HG03342 (cell line): ENCODE data around the gene BAIAP2L2.

Experiments used
- ATAC-seq: cut with Tn5 transposase; IDR thresholded peaks from one replicate; pipeline ENCODE4 v1.9.1; 2021; ENCODE audit warnings: mild to moderate bottlenecking, moderate library complexity; ENCODE audit not compliant: unreplicated experiment

Gene BAIAP2L2

DNA sequence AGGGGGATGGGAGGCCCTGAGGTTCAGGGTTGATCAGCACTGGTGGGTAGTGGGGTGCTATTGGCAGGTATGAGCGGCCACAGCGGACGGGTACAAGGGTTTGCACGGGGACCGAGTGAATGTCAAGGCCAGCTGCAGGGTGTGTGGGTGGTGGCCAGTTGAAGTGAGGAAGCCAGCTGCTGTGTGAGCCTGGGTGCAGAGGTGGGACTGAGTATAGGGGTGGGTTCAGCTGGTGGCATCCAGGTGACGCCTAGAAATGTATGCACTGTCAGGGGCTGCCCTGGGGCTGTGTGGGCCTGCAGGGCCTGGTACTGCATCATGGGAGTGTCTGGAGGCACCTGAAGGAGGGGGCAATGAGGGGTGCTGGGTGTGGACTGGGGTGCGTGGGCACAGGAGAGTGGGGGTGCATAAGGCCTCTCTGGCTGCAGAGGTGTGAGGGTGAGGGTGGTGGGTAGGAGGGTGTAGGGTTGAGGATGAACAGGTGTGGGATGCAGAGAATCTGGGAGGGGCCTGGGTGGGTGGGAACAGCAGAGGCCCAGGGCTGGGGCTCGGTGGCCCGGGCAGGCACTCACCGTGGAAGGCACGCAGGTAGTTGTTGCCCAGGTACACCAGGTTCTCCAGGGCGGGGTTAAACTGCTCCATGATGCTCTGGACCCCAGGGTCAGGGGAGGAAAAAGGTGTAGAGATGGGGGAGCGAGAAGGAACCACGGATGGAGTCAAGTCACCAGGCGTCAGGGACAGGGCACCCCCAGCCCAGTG lies 1.7 kb downstream of the BAIAP2L2 start:
- no peak for ATAC-seq

DNA sequence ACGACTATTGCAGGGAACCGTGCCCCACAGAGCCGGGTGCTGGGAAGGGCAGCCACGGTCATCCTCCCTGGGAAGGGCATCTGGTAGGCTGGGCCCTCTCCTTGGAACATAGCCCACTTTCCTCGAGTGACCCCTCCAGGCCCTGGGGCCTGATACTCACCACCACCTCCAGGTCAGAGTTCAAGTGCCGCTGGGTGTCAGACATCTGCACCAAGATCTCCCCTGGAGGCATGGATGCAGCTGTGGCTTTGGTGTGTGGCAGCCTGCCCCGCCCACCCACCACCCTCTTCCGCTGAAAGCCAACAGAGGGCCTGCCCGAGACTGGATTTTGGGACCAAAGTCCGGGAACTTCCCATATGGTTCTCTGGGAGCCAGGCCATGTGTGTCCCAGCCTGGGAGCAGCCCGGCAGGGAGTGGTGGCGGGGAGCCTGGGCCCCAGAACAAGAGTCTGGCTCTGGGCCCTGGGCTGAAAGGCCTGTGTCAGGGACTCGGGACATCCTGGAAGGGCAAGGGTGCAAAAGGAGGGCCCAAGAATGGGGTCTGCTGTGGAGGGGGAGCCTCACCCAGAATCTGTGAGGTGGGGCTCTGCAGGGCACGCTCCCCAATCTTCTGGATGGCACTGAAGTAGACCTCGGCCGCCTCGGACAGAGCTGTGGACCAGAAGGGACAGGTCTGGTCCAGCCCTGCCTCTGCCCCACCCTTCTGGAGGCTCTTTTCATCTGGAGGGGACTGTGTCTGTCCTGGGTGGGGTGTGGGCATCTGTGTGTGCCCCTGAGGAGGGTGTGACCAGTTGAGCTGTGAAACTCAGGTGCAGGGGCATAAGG lies 2.6 kb downstream of the BAIAP2L2 start:
- ATAC-seq: no peak

DNA sequence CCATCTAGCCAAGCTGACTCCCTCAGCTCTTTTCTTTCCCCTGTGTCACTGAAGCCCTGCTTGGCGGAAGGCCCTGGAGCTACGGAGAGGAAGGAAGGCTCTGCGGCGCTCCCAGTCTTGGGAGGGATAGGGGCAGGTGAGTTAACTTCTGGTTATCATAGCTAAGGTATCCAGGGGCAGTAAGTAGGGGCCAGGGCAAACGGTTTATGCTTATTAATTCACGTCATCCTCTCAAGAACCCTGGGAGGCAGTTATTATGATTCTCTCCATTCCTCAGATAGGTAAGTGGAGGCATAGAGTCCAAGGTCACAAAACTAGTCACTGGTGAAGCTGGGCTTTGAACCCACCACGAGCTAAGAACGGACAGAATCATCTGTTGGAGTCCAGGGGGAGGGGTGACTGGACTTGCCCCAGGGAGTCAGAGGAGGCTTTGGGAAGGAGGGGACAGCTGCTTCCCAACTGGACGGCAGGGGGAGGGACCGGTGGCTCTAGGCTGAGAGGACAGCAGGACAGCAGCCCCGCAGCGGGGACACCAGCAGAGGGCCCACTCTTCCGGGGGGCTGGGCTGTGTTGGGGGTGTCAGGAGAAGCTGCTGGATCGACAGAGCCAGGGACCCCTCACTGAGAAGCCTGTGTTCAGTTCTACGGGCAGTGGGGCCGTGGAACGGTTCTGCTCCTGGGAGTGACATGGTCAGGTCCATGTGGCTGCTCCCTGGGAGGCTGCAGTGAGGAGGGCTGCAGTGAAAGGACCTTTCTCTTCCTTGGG lies 3.5 kb downstream of the BAIAP2L2 start:
- no peak for ATAC-seq

DNA sequence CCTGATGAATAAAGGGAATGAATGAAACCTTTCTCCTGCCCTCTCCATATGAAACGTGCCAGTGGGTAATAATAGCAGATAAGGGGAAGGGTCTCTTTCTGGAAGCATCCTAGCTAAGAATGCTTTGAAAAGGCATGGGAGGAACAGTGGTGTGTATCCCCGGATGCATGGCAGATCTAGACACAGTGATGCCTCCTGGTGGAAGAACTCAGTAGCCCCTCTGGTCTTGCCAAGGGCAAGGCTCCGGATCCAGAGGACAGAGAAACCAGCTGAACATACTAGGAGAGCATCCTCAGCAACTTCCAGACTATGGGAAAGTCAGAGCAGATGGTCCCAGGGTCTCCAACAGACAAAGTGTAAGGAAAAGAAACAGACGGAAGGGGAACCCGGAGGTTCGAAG lies 6.4 kb downstream of the BAIAP2L2 start:
- no peak for ATAC-seq

DNA sequence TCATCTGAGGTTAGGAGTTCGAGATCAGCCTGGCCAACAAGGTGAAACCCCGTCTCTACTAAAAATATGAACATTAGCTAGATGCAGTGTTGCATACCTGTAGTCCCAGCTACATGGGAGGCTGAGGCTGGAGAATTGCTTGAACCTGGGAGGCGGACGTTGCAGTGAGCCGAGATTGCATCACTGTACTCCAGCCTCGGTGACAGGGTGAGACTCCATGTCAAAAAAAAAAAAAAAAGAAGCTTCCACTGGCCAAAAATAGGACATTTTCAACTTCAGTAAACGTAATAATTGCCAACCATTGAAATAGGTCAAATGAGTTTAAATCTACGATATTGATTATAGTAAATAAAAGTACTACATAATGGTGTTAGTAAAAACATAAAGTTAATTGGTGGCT lies 6.8 kb downstream of the BAIAP2L2 start:
- ATAC-seq: no peak

DNA sequence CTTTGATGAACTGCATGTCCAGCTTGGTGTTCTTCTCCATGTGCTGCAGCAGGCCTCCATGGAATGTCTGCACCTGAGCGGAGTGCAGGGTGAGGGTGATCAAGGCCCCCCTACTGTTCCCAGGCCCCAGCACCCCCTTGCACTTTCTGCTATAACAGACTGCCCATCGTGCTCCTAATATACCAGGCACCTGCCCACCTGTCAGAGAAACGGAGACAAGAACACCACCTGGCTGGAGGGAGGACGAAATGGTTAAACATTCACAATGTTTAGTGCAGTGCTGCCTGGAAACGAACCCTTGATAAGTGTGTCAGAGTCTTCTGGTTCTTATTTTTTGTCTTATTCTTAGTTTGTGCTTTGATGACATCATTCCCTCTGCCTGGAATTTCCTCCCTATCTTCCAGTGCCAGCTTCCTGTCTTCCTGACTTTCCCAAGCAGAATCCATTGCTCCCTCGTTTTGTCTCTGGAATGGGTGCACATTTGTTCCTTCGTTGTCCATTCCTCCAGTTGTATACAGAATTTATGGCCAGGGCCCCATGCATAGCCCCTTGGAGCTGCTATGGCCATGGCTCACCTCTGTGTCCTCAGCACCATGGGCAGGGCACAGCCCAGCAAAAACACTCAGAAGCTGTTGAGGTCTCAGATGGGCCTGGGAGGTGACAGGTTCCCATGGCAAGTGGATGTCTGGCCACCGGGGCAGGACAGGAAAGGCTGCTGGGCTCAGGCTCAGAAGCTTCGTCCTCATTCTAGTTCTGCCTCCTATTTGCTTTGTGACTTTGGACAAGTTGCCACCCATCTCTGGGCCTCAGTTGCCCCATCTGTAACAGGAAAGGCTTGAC lies 11.9 kb downstream of the BAIAP2L2 start:
- ATAC-seq: no peak

DNA sequence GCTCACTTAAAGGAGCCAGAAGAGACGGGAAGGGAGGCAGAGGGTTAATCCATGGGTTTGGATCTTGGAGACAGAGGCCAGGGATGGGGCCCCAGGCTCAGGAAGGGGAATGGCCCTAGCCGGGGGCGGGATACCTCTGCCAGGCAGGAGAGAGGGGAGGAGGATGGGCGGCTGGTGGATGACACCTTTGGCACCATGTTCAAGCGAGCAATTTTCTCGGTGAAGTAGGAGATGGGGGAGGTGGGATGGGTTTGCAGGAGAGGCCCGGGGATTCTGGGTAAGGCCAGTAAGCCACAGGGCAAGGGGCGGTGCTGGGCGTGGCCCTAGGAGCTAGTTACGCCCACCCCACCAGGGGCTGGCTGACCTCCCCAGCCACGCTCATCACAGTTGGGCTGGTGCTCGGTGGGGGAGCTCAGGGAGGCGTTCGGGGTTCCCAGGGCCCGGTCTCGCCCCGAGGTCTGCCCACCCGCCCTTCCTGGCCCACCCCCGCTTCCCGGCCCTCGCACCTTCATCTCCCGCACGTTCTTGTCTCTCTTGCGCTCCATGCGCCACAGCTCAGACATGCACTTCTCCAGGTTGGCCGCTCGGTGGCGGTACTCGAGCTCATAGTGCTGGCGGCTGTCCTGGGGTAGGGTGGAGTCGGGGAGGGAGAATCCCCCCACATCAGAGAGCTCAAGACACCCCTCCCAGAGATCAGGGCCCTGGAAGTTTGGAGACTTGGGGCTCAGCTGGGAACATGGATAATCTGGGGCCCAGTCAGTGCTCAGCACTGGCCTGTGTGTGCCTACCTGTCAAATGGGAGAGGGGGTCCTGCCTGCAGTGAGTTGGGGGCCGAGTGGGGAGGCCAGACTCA lies 12.7 kb downstream of the BAIAP2L2 start:
- ATAC-seq: no peak

DNA sequence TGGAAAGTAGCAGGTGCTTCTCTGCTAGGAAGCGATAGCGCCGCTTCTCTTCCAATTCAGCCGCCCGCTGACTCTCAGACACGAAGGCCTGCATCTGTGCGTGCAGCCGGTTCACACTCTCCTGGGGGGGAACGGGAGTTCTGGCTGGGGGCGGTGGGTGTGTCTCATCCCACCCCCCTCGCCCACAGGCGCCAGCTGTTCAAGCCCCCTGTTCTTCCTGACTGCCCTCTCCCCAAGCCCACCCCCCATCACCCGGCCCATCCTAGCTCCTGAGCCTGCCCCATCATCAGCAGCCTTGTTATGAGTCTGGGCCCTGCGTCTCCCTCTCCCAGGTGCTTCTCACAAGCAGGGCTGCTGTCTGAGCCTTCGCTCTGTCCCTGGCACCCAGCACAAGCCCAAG lies 13.4 kb downstream of the BAIAP2L2 start:
- no peak for ATAC-seq

DNA sequence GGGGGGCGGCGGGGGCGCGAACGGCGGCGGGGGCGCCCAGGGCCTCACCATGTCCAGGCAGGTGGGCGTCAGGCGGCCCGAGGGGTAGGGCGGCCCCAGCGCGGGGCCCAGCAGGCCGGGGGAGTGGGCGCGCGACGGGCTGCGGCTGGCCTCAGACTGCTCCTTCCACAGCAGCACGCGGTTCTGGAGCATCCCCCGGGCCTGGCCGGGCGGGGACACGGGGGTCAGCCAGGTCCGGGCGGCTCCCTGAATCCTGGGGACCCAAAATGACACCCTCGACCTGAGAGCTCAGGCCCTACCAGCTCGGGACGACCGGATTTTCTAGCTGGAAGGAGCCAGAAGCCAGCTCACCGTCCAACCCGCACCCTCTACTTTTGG lies 21.0 kb downstream of the BAIAP2L2 start:
- no peak for ATAC-seq

DNA sequence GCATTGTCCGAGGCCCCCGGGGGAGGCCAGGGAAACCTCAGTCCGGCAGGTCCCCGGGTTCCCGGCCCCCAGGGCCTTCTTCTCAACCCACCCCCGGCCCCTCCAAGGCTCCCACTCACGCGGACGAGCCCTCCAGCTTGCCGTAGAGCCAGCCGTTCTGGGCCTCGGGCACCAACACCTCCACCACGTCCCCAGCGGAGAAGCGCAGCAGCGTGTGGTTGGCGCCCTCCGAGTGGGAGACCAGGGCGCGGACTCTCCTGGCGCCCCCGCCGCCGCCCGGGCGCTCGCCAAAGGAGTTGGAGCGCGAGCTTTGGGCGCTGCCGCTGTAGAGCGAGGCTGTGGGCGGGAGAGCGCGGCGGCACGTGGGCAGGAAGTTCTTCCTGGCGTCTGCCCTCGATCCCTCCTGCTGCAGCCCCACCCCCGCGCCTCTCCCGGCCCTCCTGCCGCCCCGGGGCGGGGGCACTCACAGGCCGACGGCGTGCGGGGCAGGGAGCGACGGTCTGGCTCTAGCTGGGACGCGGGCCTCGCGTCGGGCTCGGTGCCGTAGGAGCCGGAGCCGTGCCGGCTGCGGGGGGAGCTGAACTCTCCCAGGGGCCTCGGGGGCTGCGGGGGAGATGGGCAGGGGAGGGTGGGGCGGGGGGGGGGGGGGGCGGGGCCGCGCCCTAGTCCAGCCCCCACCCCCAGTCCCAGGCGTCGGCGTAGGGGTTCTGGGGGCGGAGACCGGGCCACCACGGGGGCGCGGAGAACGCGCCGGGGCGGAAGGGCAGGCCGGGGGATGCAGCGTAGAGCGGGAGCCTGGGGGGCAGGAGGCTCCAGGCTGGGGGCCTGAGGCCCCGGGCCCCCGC lies 21.6 kb downstream of the BAIAP2L2 start:
- no peak for ATAC-seq

DNA sequence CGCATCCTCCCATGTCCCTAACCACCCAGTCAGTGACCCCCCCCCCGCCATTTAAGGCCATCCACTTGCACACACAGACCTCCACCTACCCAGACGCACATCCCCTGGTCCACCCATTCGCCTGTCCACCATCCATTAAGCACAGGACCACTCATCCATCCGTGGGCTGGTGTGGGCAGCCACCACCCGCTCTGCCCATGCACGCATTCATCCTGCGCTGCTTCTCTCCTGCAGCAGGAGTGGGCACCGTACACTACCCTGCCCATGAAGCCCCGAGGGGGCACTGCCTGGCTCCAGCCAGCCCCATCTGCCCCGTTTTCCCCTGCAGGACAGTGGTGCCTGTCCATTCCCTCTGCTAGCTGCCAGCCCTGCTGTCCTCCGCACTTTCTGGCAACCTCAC lies 22.6 kb downstream of the BAIAP2L2 start:
- ATAC-seq: no peak

DNA sequence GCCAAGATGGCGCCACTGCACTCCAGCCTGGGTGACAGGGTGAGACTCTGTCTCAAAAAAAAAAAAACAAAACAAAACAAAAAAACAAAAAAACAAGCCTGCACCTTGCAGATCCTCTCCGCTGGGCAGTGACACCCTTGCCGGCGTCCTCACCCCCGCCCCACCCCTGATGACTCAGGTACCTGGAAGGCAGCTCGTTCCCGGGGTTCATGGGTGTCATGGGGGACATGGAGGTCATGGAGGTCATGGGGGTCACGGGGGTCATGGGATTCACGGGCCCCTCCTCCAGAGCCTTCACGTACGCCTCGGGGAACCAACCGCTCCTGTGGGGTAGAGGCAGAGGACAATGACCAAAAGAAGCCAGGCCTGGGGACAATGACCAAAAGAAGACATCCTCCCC lies 23.5 kb downstream of the BAIAP2L2 start:
- ATAC-seq: no peak

DNA sequence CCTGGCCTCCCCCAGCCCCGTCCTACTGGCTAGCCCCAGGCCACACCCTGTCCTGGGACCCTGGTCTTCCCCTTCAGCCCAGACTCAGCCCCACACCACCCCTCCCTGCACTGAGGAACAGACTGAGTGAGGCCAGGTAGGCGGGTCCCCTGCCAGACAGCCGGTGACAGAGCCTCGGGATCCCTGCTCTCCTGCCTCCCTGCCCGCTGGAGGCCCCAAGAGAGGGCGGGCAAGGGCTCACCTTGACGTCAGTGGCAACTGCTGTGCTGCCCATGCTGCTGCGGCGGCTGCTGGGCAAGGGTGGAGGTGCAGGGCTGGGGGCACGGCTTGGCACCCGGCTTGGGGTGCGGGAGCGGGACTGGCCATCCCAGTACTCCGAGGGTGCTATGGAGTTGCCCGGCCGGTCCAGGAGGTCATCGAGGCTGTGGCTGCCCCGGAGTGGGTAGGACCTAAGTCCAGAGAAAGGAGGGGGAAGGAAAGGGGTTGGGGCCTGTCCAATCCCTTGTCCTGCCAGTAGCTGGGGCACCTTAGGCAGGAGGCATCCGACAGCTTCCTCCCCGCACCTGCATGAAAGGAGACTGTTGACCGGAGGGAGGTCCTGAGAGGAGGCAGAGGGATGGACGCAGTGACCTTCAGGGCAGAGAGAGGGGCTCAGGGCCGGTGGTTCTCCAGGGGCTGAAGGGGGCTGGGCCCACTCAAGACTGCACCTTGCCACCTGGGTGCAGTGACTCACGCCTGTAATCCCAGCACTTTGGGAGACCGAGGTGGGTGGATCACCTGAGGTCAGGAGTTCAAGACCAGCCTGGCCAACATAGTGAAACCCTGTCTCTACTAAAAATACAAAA lies 24.3 kb downstream of the BAIAP2L2 start:
- ATAC-seq: no peak

DNA sequence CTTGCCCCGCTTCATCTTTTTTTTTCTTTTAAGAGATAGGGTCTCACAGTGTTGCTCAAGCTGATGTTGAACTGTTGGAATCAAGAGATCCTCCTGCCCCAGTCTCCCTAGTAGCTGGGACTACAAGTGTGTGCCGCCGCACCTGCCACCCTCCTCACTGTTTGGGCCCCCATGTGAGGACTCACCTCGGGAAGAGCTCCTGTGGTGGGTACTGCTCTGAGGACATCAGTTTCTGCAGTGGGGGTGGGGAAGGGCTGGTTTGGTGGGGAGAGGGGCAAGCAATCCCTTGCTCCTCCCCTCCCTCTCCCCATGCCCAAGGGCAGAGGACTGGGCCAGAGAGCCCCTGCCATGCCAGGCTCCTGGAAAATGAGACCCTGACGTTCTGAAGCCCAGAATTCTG lies 25.0 kb downstream of the BAIAP2L2 start:
- ATAC-seq: no peak

DNA sequence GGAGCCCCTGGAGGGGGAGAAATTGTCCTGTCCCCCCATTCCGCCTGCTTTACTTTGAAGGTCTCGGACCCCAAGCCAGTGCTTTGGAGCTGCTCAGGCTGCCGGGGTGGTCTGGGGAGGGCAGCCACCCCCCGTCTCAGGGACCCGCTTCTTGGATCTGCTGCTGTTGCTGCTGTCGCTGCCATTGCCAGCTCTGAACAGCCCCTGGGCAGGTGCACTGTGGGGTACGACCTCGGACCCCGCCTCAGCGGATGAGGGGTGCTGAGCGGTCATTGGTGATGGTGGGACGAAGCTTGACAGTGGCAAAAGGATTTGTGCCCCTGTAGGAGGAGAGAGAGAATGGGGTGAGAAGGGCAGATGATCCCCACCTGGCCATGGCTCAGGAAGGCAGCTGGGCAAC lies 25.4 kb downstream of the BAIAP2L2 start:
- no peak for ATAC-seq

DNA sequence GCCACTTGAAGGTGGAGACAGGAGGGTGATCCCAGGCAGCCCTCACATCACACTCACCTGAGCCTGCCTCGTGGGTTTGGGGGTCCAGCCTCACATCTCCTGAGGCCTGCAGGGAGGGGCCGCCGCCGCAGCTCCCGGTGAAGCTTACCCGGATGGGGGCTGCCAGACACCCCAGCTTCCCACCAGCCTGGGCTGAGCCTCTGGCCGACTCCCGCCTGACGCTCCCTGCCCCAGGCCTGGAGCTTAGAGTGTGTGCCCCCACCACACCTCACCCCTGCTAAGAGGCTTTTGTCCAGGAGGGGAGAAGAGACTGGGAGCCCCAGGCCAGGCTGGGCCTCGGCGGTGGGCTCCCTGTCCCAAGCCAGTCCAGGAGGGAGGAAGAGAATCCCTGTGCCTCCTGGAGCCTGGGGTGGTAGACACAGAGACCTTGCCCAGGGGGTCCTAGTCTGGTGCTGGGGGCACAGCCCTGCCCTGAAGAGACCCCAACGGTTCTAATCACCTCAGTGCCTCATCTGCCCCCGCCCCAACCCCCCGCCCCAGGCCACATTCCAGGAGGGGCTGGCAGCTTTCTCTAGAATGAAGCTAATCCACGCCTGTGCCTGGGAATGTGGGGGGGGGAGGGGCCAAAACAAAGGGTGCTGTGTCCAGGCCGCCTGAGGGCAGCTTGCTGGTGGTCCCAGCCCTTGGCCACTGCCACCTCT lies 26.4 kb downstream of the BAIAP2L2 start, which contains the start of gene SLC16A8:
Gene SLC16A8 (minus strand): TSS at position 254 of the 701 bp plus-strand sequence. CDS start 1,311 bp downstream, outside the sequence.
- no peak for ATAC-seq

DNA sequence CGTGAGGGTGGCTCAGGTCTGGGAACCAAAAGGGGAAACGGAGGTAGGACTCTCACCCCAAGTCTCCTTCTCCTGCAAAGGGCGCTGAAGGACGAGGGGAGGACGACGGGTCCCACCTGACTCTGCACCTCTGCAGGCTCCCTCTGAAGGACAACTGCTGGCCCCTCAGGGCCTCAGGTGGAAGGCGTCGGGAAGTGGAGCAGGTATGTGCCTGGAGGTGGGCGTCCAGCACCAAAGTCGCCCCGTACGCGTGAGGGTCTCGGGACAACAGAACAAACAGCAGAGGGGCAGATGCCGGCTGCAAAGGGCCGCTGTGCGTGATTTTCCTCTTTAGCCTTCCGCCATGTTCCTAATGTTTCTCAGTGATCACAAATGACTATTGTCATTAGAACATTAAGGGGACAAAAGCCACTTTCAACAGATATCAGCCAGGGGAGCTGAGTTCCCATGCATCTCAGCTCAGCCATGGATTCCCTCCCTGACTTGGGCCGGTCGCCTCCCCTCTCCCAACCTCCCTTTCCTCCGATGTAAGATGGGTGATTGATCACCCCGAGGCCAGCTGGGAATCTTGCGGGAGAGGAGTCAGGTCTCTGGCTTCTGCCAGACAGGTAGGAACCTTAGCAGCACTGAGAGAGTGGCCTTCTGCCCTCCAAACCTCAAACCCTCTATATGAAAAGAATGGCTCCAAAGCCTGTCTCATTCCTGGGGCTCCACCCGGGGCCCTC lies 27.3 kb downstream of the BAIAP2L2 start:
- no peak for ATAC-seq
